ENCODE data around the gene HIC1. TPM values are rescaled to one million over a fixed set of nuclear protein-coding genes. Genes with fewer than 3 reads are reported as not detected.

HIC1 gene
- total and polyA plus RNA-seq, 8 donors, result 17.4 to 37.5 (median 24.6) TPM

- Histone ChIP-seq H3K27ac (peak overlapping the region; percentile 45 to 71), H3K9me3 (no peaks in the 10 kb centered on the region), H3K36me3 (peaks cover 0 to 47% of the 10 kb centered on the region in 2 donors), H3K4me1 (peaks cover 16 to 64% of the 10 kb centered on the region in 2 donors), H3K27me3 (no peaks in the 10 kb centered on the region), H3K4me3 (no peak overlapping the region)
- intact Hi-C loops (cut with DNase I), result no loop called here
- ATAC-seq (no peak), DNase-seq (no peak)
- no peak for TF ChIP-seq CTCF (IDR thresholded peaks at IDR 0.05)
These were observed 12.7 kb downstream of the HIC1 start for GRCh38 chr17:2067608-2068024.

DNA sequence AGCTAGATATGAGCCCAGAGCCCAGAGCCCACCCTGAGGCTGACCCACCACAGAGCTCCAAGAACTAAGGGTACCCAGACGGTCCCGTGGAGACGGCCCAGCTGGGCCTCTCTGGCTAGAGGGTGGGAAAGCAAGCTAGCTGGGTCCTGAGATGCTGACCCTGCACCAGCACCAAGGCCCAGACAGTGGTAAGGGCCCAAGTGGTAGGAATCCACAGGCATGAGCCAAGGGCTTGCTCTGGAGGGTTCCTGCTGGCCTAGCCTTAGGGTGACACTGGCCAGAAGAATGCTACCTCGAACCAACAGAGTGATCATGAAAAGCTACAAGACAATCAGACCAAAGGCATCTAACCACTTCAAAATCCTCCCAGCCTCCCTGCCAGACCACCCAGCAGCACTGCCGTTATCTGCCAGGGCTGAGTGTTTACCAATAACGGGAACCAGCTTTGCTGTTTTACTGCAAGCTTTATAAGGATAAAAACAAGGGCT, 13.2 kb downstream of the HIC1 start:
- no peak overlapping the region for H3K4me3 ChIP-seq
- DNase-seq, result peak in 2 of 4 donors; percentile 79 to 89
- ATAC-seq, result peak; percentile 20
- H3K27me3 ChIP-seq, result no peaks in the 10 kb centered on the region
- peaks cover 13 to 64% of the 10 kb centered on the region in 2 donors for H3K4me1 ChIP-seq
- H3K36me3 ChIP-seq, result peaks cover 0 to 43% of the 10 kb centered on the region in 2 donors
- TF ChIP-seq CTCF (IDR thresholded peaks at IDR 0.05), result no peak
- peak overlapping the region; percentile 45 to 71 for H3K27ac ChIP-seq
- intact Hi-C loops (cut with DNase I), result no loop called here
- no peaks in the 10 kb centered on the region for H3K9me3 ChIP-seq

DNA sequence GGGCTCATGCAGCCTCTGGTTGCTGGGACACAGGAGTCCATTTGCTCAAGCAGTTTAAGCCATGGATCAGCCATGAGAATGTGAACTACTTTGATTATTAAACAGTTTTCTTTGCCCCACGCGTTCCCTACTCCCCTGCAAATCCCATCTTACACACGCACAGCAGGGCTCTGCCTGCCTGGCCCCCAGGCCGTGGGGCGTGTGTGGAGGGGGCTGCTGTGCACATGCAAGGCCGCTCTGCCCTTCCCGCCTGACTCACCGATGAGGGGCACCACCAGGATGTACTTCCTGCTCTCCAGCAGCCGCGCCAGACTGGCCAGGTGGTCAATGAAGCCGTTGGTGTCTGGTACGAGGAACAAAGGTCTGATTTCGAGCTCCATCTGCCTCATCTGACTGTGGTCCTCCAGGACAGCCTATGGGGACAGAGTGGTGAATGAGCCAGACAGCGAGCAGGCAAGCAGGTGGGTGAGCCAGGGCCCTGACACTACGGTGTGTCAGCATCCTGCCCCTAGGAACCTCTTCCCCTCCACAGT, 13.7 kb downstream of the HIC1 start:
- Histone ChIP-seq H3K4me3 (no peak overlapping the region), H3K36me3 (peaks cover 0 to 41% of the 10 kb centered on the region in 2 donors), H3K27me3 (no peaks in the 10 kb centered on the region), H3K27ac (peak overlapping the region; percentile 45 to 71), H3K9me3 (no peaks in the 10 kb centered on the region), H3K4me1 (peaks cover 13 to 67% of the 10 kb centered on the region in 2 donors)
- TF ChIP-seq CTCF (IDR thresholded peaks at IDR 0.05), result no peak
- intact Hi-C loops (cut with DNase I), result no loop called here
- DNase-seq (no peak), ATAC-seq (no peak)

GRCh38 chr17:2070241-2071023, 15.5 kb downstream of the HIC1 start:
- DNase-seq, result no peak
- H3K27me3 ChIP-seq, result no peaks in the 10 kb centered on the region
- peaks cover 0 to 28% of the 10 kb centered on the region in 2 donors for H3K36me3 ChIP-seq
- peak overlapping the region; percentile 80 to 82 for H3K27ac ChIP-seq
- TF ChIP-seq CTCF (IDR thresholded peaks at IDR 0.05), result no peak
- peaks cover 16 to 75% of the 10 kb centered on the region in 2 donors for H3K4me1 ChIP-seq
- no peak for ATAC-seq
- H3K9me3 ChIP-seq, result no peaks in the 10 kb centered on the region
- intact Hi-C loops (cut with DNase I), result no loop called here
- no peak overlapping the region for H3K4me3 ChIP-seq

DNA sequence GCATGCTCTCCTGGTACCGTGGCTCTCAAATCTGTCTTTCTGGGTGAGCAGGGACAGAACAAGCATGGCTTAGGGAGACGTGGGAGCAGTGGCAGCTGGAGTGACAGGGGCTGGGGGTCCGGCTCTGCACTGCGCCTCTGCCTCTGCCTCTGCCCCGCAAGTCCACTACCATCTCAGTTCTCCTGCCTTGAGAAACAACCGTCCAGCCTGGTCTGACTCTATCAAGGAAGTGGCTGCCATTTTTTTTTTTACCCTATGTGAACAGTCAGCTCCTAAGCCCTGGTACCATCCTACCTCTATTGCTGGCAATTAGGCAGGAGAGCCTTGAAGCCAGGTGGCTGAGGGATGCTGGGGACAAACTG, 16.1 kb downstream of the HIC1 start:
- ATAC-seq (no peak), DNase-seq (no peak)
- Histone ChIP-seq H3K36me3 (peaks cover 0 to 22% of the 10 kb centered on the region in 2 donors), H3K27me3 (no peaks in the 10 kb centered on the region), H3K27ac (peak overlapping the region; percentile 80 to 82), H3K4me1 (peaks cover 22 to 79% of the 10 kb centered on the region in 2 donors), H3K4me3 (no peak overlapping the region), H3K9me3 (no peaks in the 10 kb centered on the region)
- TF ChIP-seq CTCF (IDR thresholded peaks at IDR 0.05), result no peak
- intact Hi-C loops (cut with DNase I), result no loop called here
